ENCODE measurements around the gene MRPL42. TPM values are rescaled to one million over a fixed set of nuclear protein-coding genes. Genes with fewer than 3 reads are reported as not detected.

MRPL42 gene
- polyA plus RNA-seq, 1 donor (not counting 4 experiments of a cell fraction or from before 2014, with no cell fraction given): 110 TPM

- FAIRE-seq: no peak
- dilution Hi-C loops (cut with MboI; ENCODE audit: extremely low pct_ligation_motif_present, low sequenced_read_pairs): no loop called here
- no peak overlapping the region for H3K4me2 ChIP-seq (ENCODE audit: control insufficient read depth, extremely low read depth, insufficient read depth, low read depth, low read length)
These were observed 74.4 kb downstream of the MRPL42 start for GRCh38 chr12:93541578-93542225.

GRCh38 chr12:93547778-93548177 is 80.5 kb downstream of the MRPL42 start:
- TF ChIP-seq CTCF (optimal IDR thresholded peaks at IDR 0.05 in 1 of 3, IDR thresholded peaks at IDR 0.05 in 1 of 3, conservative IDR thresholded peaks at IDR 0.05 in 1 of 3; ENCODE audit: extremely low read depth in 1 of 3, insufficient read depth in 2 of 3, low read length in 3 of 3) (no peak), EZH2 (IDR thresholded peaks at IDR 0.05; ENCODE audit: low read length) (no peak)
- FAIRE-seq: no peak
- dilution Hi-C loops (cut with MboI; ENCODE audit: extremely low pct_ligation_motif_present, low sequenced_read_pairs): no loop called here
- no peak overlapping the region for H2AFZ ChIP-seq (ENCODE audit: control insufficient read depth, low read length)
- no peak for DNase-seq (ENCODE audit: low read depth, low spot score)
- no peaks in the 10 kb centered on the region for H3K27me3 ChIP-seq (ENCODE audit: control insufficient read depth, extremely low read depth, insufficient read depth, low read length)
- H3K27ac ChIP-seq (ENCODE audit: control insufficient read depth, insufficient read depth, low read length): no peak overlapping the region
- H3K9me1 ChIP-seq (ENCODE audit: control insufficient read depth, extremely low read depth, insufficient read depth, low read length): no peaks in the 10 kb centered on the region
- no peaks in the 10 kb centered on the region for H3K79me2 ChIP-seq (ENCODE audit: control insufficient read depth, insufficient read depth, low read length)
- H3K9me3 ChIP-seq (ENCODE audit: control insufficient read depth, low read depth, low read length): no peaks in the 10 kb centered on the region
- no peaks in the 10 kb centered on the region for H4K20me1 ChIP-seq (ENCODE audit: control insufficient read depth, extremely low read depth, insufficient read depth, low read length)
- H3K4me1 ChIP-seq (ENCODE audit: control insufficient read depth, extremely low read depth, insufficient read depth, low read length): no peaks in the 10 kb centered on the region
- no peak overlapping the region for H3K9ac ChIP-seq (ENCODE audit: control insufficient read depth, extremely low read depth, insufficient read depth, low read length)
- no peaks in the 10 kb centered on the region for H3K36me3 ChIP-seq (ENCODE audit: control insufficient read depth in 2 of 2, extremely low read depth in 1 of 2, insufficient read depth in 2 of 2, low read length in 2 of 2)
- H3K4me2 ChIP-seq (ENCODE audit: control insufficient read depth, extremely low read depth, insufficient read depth, low read depth, low read length): no peak overlapping the region
- H3K4me3 ChIP-seq (ENCODE audit: control insufficient read depth in 2 of 3, extremely low read depth in 1 of 3, insufficient read depth in 2 of 3, low read depth in 1 of 3, low read length in 3 of 3): no peak overlapping the region

More at GRCh38 chr12:93541578-93542225, 74.4 kb downstream of the MRPL42 start:
- DNase-seq (ENCODE audit: low read depth, low spot score): no peak
- Histone ChIP-seq H4K20me1 (ENCODE audit: control insufficient read depth, extremely low read depth, insufficient read depth, low read length) (no peaks in the 10 kb centered on the region), H3K79me2 (ENCODE audit: control insufficient read depth, insufficient read depth, low read length) (no peaks in the 10 kb centered on the region), H3K9ac (ENCODE audit: control insufficient read depth, extremely low read depth, insufficient read depth, low read length) (no peak overlapping the region), H3K4me3 (ENCODE audit: control insufficient read depth in 2 of 3, extremely low read depth in 1 of 3, insufficient read depth in 2 of 3, low read depth in 1 of 3, low read length in 3 of 3) (no peak overlapping the region), H3K36me3 (ENCODE audit: control insufficient read depth in 2 of 2, extremely low read depth in 1 of 2, insufficient read depth in 2 of 2, low read length in 2 of 2) (no peaks in the 10 kb centered on the region), H3K4me1 (ENCODE audit: control insufficient read depth, extremely low read depth, insufficient read depth, low read length) (no peaks in the 10 kb centered on the region), H2AFZ (ENCODE audit: control insufficient read depth, low read length) (no peak overlapping the region), H3K27me3 (ENCODE audit: control insufficient read depth, extremely low read depth, insufficient read depth, low read length) (no peaks in the 10 kb centered on the region), H3K27ac (ENCODE audit: control insufficient read depth, insufficient read depth, low read length) (no peak overlapping the region), H3K9me1 (ENCODE audit: control insufficient read depth, extremely low read depth, insufficient read depth, low read length) (no peaks in the 10 kb centered on the region), H3K9me3 (ENCODE audit: control insufficient read depth, low read depth, low read length) (no peaks in the 10 kb centered on the region)
- no peak for TF ChIP-seq CTCF (optimal IDR thresholded peaks at IDR 0.05 in 1 of 3, IDR thresholded peaks at IDR 0.05 in 1 of 3, conservative IDR thresholded peaks at IDR 0.05 in 1 of 3; ENCODE audit: extremely low read depth in 1 of 3, insufficient read depth in 2 of 3, low read length in 3 of 3)
- TF ChIP-seq EZH2 (IDR thresholded peaks at IDR 0.05; ENCODE audit: low read length): no peak

Measured in keratinocyte (primary cell).